Bronchus fibroblast of lung (primary cell): Measurements from ENCODE around the gene PCSK9. TPM values are rescaled to one million over a fixed set of nuclear protein-coding genes. Genes with fewer than 3 reads are reported as not detected.

Experiments
- total RNA-seq: library from RNA; depleted of rRNA; stranded (reverse); fragments of >200 nt; gene quantifications from 2 replicates; pipeline ENCODE4 v1.2.3, GENCODE V29; 2015

Gene PCSK9
- total RNA-seq, result 37.8 and 40.0 TPM in 2 replicates

GRCh38 chr1:55039342-55040082, at the start of gene PCSK9:
Gene PCSK9, plus strand, starts transcription at chr1:55039548. Its CDS starts 290 bp downstream, at chr1:55039838.

GRCh38 chr1:54998677-54999076, 40.7 kb upstream of the PCSK9 start, which contains the start of gene BSND:
Gene BSND, plus strand, starts transcription at chr1:54998933. Its CDS starts 254 bp downstream, at chr1:54999187.

Other genes with a start within 250 kb of the PCSK9 start
- not detected in 2 replicates for gene TTC22, start 238.2 kb upstream of the PCSK9 start, total RNA-seq
- gene DHCR24, start 152.4 kb upstream of the PCSK9 start, total RNA-seq, result 413 and 417 TPM in 2 replicates
- gene TMEM61, start 58.9 kb upstream of the PCSK9 start, total RNA-seq, result not detected in 2 replicates
- gene BSND, start 40.6 kb upstream of the PCSK9 start, total RNA-seq, result not detected in 2 replicates
- 14.1 and 17.4 TPM in 2 replicates for gene USP24, start 175.8 kb downstream of the PCSK9 start, total RNA-seq